ENCODE data around the gene AFP. TPM values are rescaled to one million over a fixed set of nuclear protein-coding genes. Genes with fewer than 3 reads are reported as not detected.

The AFP gene
- total RNA-seq, 1 donor from 2014 or later: not detected

DNA sequence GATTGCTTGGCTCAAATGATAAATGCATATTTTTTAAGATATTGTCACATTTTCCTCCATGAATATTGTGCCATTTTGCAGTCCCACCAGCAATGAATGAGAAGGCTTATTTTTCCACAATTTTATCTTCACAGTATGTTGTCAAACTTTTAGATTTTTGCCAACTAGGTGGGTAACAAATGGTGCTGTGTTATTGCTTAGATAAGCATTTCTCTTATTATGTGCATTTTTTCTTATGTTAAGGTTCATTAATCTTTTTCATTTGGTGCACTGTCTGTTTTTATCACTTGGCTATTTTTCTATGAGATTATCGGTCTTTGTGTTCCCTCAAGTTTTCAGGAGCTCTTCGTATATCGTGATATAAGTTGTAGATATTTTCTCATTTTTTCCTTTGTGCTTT is 32.1 kb downstream of the AFP start:
- H3K4me3 Mint-ChIP-seq: no peak overlapping the region
- H3K4me1 Mint-ChIP-seq: peaks cover 5% of the 10 kb centered on the region
- H3K27ac Mint-ChIP-seq (ENCODE audit: unreplicated experiment): no peak overlapping the region
- H3K36me3 Mint-ChIP-seq (ENCODE audit: low read depth): peaks cover 5% of the 10 kb centered on the region
- no peak for DNase-seq (ENCODE audit: low read depth, low spot score)
- H3K9me3 Mint-ChIP-seq: peaks cover 20% of the 10 kb centered on the region
- H3K27me3 Mint-ChIP-seq (ENCODE audit: low read depth): peaks cover 7% of the 10 kb centered on the region
- TF ChIP-seq, protein P1, sequence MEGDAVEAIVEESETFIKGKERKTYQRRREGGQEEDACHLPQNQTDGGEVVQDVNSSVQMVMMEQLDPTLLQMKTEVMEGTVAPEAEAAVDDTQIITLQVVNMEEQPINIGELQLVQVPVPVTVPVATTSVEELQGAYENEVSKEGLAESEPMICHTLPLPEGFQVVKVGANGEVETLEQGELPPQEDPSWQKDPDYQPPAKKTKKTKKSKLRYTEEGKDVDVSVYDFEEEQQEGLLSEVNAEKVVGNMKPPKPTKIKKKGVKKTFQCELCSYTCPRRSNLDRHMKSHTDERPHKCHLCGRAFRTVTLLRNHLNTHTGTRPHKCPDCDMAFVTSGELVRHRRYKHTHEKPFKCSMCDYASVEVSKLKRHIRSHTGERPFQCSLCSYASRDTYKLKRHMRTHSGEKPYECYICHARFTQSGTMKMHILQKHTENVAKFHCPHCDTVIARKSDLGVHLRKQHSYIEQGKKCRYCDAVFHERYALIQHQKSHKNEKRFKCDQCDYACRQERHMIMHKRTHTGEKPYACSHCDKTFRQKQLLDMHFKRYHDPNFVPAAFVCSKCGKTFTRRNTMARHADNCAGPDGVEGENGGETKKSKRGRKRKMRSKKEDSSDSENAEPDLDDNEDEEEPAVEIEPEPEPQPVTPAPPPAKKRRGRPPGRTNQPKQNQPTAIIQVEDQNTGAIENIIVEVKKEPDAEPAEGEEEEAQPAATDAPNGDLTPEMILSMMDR (conservative IDR thresholded peaks at IDR 0.05): no peak

DNA sequence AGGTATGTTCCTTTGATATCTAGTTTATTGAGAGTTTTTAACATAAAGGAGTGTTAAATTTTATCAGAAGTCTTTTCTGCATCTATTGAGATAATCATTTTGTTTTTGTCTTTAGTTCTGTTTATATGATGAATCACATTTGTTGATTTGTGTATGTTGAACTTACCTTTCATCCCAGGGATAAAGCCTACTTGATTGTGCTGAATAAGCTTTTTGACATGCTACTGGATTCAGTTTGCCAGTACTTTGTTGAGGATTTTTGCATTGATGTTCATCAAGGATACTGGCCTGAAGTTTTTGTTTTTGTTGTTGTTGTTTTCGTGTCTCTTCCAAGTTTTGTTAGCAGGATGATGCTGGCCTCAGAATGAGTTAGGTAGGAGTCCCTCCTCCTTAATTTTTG is 34.7 kb downstream of the AFP start:
- TF ChIP-seq, protein P1 (conservative IDR thresholded peaks at IDR 0.05): no peak
- Mint-ChIP-seq H3K4me1 (peaks cover 5% of the 10 kb centered on the region), H3K4me3 (no peak overlapping the region), H3K9me3 (peaks cover 17% of the 10 kb centered on the region), H3K27ac (ENCODE audit: unreplicated experiment) (no peak overlapping the region), H3K36me3 (ENCODE audit: low read depth) (peaks cover 7% of the 10 kb centered on the region), H3K27me3 (ENCODE audit: low read depth) (peaks cover 7% of the 10 kb centered on the region)
- DNase-seq (ENCODE audit: low read depth, low spot score): no peak

DNA sequence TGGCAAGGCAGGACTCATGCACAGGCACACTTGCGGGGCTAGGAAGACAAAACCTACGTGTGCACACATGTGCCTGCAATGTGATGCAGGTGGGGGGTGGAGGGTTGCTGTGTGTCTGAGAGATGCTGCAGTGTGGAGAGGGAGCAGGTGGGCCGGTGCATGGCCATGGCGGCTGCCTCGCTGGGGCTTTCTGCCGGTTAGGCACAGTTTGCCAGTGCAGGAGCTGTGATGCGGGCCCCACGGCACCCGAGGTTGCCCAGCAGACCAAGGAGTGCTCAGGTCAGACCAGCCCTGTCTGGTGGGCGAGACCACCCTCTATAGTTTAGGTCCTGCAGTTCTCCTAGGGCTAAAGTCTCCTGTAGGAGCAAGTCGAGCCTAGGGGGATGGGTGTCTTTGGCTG is 41.2 kb downstream of the AFP start:
- no peak for DNase-seq (ENCODE audit: low read depth, low spot score)
- Mint-ChIP-seq H3K27me3 (ENCODE audit: low read depth) (peaks cover 3% of the 10 kb centered on the region), H3K4me3 (no peak overlapping the region), H3K9me3 (peaks cover 11% of the 10 kb centered on the region), H3K4me1 (no peaks in the 10 kb centered on the region), H3K27ac (ENCODE audit: unreplicated experiment) (no peak overlapping the region), H3K36me3 (ENCODE audit: low read depth) (peaks cover 5% of the 10 kb centered on the region)
- TF ChIP-seq, protein P1 (conservative IDR thresholded peaks at IDR 0.05): no peak

DNA sequence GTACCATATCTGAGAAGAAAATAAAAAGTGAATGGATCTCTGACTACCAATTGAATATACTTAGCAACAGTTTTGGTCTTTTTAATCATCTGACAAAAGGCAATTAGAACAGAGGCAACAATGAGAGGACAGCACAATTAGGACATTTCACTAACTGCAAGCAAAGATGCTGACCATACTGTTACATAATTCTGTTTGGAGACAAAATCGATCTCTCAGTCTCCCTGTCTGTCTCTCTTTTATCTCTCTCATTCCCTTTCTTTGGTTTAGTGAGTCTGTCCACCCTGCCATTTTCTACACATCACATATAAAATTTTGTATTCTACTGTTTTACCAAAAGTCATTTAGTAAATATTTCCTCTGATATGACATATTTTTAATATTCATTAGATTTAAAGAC is 43.3 kb downstream of the AFP start:
- Mint-ChIP-seq H3K27ac (ENCODE audit: unreplicated experiment) (no peak overlapping the region), H3K36me3 (ENCODE audit: low read depth) (peaks cover 5% of the 10 kb centered on the region), H3K4me1 (no peaks in the 10 kb centered on the region), H3K27me3 (ENCODE audit: low read depth) (no peaks in the 10 kb centered on the region), H3K9me3 (peaks cover 4% of the 10 kb centered on the region), H3K4me3 (no peak overlapping the region)
- TF ChIP-seq, protein P1 (conservative IDR thresholded peaks at IDR 0.05): no peak
- no peak for DNase-seq (ENCODE audit: low read depth, low spot score)

DNA sequence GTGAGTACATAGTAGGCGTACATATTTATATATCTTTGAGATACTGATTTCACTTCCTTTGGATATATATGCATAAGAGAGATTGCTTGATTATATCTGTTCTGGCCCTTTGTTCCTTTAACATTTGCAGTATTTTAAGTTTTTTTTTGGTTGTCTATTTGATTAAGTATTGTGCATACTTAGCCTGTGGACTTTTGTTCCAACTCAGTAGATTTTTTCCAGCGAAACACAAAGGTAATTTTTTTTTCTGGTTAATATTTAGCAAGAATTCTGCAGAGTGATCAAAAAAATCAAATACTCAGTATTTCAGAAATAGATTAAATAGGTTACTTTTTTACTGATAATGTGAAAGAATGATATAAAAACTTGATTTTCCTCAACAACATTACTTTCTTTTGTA is 45.3 kb downstream of the AFP start, which contains the start of gene AFM:
Gene AFM (plus strand): TSS at position 388 of the 400 bp plus-strand sequence. CDS start 31 bp downstream, outside the sequence.
- no peak within 1 kb of the TSS for H3K4me3 Mint-ChIP-seq
- H3K9me3 Mint-ChIP-seq: no peaks in the 10 kb centered on the region
- TF ChIP-seq, protein P1 (conservative IDR thresholded peaks at IDR 0.05): no peak
- no peaks in the 10 kb centered on the region for H3K36me3 Mint-ChIP-seq (ENCODE audit: low read depth)
- no peaks in the 10 kb centered on the region for H3K27me3 Mint-ChIP-seq (ENCODE audit: low read depth)
- no peak for DNase-seq (ENCODE audit: low read depth, low spot score)
- H3K4me1 Mint-ChIP-seq: no peaks in the 10 kb centered on the region
- no peak within 1 kb of the TSS for H3K27ac Mint-ChIP-seq (ENCODE audit: unreplicated experiment)

DNA sequence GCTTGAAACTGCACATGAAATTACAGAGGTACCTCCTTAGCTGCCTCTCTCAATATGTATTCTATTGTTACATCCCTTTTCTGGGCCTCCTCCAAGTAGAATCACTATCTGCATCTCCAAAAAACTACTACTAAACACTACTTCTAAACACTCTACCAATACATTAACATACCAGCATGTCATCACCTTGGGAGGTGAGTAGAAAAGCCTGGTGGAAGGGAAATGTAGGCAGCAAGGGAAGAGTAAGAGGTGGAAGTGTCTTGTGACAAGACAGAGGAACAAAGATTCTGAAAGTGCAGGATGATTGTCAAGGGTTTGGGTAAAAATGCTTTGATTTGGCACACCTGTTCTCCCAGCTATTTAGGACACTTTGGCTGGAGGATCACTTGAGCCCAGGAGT is 49.1 kb downstream of the AFP start:
- H3K27me3 Mint-ChIP-seq (ENCODE audit: low read depth): no peaks in the 10 kb centered on the region
- no peaks in the 10 kb centered on the region for H3K36me3 Mint-ChIP-seq (ENCODE audit: low read depth)
- no peaks in the 10 kb centered on the region for H3K4me1 Mint-ChIP-seq
- H3K4me3 Mint-ChIP-seq: no peak overlapping the region
- TF ChIP-seq, protein P1 (conservative IDR thresholded peaks at IDR 0.05): no peak
- no peak for DNase-seq (ENCODE audit: low read depth, low spot score)
- no peaks in the 10 kb centered on the region for H3K9me3 Mint-ChIP-seq
- H3K27ac Mint-ChIP-seq (ENCODE audit: unreplicated experiment): no peak overlapping the region
